Ectodermal cell (in vitro differentiated cells): ENCODE results near the gene GNPNAT1.
A peak's percentile ranks its signal among the peaks of the same experiment; 100 is the strongest.
"Not testable (repeated sequence)": the region's sequence is repeated elsewhere in the genome, so short reads cannot be mapped to it uniquely, and the experiment has no call there.

ENCODE experiments used
- H3K27ac ChIP-seq: 2 replicates; pipeline ENCODE4 v1.7.0; 2013; ENCODE audit warnings: mild to moderate bottlenecking, low read depth, low read length; ENCODE audit not compliant: insufficient read depth, poor library complexity, severe bottlenecking
- H3K27me3 ChIP-seq: 2 replicates; pipeline ENCODE4 v1.7.0; 2013; ENCODE audit warnings: mild to moderate bottlenecking, low read length; ENCODE audit not compliant: insufficient read depth, control insufficient read depth, poor library complexity, severe bottlenecking
- H3K36me3 ChIP-seq: one replicate; pipeline ENCODE4 v1.7.0; 2013; ENCODE audit warnings: low read length; ENCODE audit not compliant: control insufficient read depth, insufficient read depth
- H3K4me1 ChIP-seq: one replicate; pipeline ENCODE4 v1.7.0; 2013; ENCODE audit warnings: low read length; ENCODE audit not compliant: control insufficient read depth, insufficient read depth
- H3K4me3 ChIP-seq: 2 replicates; pipeline ENCODE4 v1.7.0; 2013; ENCODE audit warnings: low read depth, low read length, control low read depth; ENCODE audit not compliant: insufficient read depth
- H3K9me3 ChIP-seq: 2 replicates; pipeline ENCODE4 v1.7.0; 2013; ENCODE audit warnings: mild to moderate bottlenecking, low read length, moderate library complexity; ENCODE audit not compliant: control insufficient read depth
- WGBS, 2 experiments: methylation state at CpG; one replicate each; pipeline ENCODE4 v1.1.7; 2013; ENCODE audit warnings: missing lambda C conversion rate in 2 of 2; 5-methylcytosine and 5-hydroxymethylcytosine counted together

The GNPNAT1 gene

GRCh38 chr14:52730709-52731111 is 60.7 kb downstream of the GNPNAT1 start:
- peak overlapping the region; percentile 98 for H3K4me3 ChIP-seq
- WGBS, 2 experiments: 1 to 3% methylated on average over 10 to 11 of the region's 11 CpGs
- peaks cover 8% of the 10 kb centered on the region for H3K36me3 ChIP-seq
- H3K27me3 ChIP-seq: no peaks in the 10 kb centered on the region
- H3K4me1 ChIP-seq: no peaks in the 10 kb centered on the region
- peak overlapping the region; percentile 64 for H3K27ac ChIP-seq
- no peaks in the 10 kb centered on the region for H3K9me3 ChIP-seq

GRCh38 chr14:52729925-52730708 is 61.3 kb downstream of the GNPNAT1 start, which contains the start of gene STYX:
Gene STYX, plus strand, starts transcription at chr14:52730166. Its CDS starts 309 bp downstream, at chr14:52730475.
- Histone ChIP-seq H3K4me3 (peak within 1 kb of the TSS; percentile 98), H3K36me3 (peaks cover 9% of the 10 kb centered on the region), H3K4me1 (no peaks in the 10 kb centered on the region), H3K27ac (peak within 1 kb of the TSS; percentile 64), H3K27me3 (no peaks in the 10 kb centered on the region), H3K9me3 (no peaks in the 10 kb centered on the region)
- WGBS, 2 experiments: 0% methylated on average over 72 of the region's 72 CpGs

- Histone ChIP-seq H3K27ac (peak overlapping the region; percentile 52), H3K9me3 (no peaks in the 10 kb centered on the region), H3K4me3 (no peak overlapping the region), H3K27me3 (no peaks in the 10 kb centered on the region), H3K36me3 (peaks cover 13% of the 10 kb centered on the region), H3K4me1 (no peaks in the 10 kb centered on the region)
- 0 to 3% methylated on average over 6 to 8 of the region's 8 CpGs for WGBS, 2 experiments
Measured at GRCh38 chr14:52729585-52729924, 61.9 kb downstream of the GNPNAT1 start.

- 88 to 94% methylated on average over 15 of the region's 15 CpGs for WGBS, 2 experiments
- H3K27me3 ChIP-seq, H3K4me3 ChIP-seq, H3K9me3 ChIP-seq, H3K4me1 ChIP-seq, H3K27ac ChIP-seq: not testable (repeated sequence)
- H3K36me3 ChIP-seq: peaks cover 16% of the 10 kb centered on the region
Measured at GRCh38 chr14:52729035-52729434, 62.4 kb downstream of the GNPNAT1 start.

GRCh38 chr14:52727509-52727908 is 63.9 kb downstream of the GNPNAT1 start:
- not testable (repeated sequence) for H3K9me3 ChIP-seq, H3K27ac ChIP-seq, H3K27me3 ChIP-seq, H3K4me3 ChIP-seq, H3K4me1 ChIP-seq
- WGBS, 2 experiments: 88 to 100% methylated on average over 1 to 2 of the region's 2 CpGs
- H3K36me3 ChIP-seq: peaks cover 23% of the 10 kb centered on the region
